Heart right ventricle (tissue), 16 donors: ENCODE data around the gene PXDN. TPM values are rescaled to one million over a fixed set of nuclear protein-coding genes. Genes with fewer than 3 reads are reported as not detected.

Source experiments
- ATAC-seq, 8 donors: fragments of 200-7000 bp; cut with Tn5 transposase; one replicate each; pipeline ENCODE4 v1.9.1; 2020; ENCODE audit warnings: mild to moderate bottlenecking in 8 of 8, moderate library complexity in 8 of 8, moderate number of reproducible peaks in 1 of 8
- DNase-seq, 2 donors: peaks; one replicate each; pipeline ENCODE4 v3.0.0-alpha.2; 2020
- H3K27ac ChIP-seq, 10 donors: fragments of 200-600 bp; sonication (generic) in 2 of 10; one replicate each; pipeline versions ENCODE4 v1.5.0 to v1.8.0; 2020 to 2022; ENCODE audit warnings: mild to moderate bottlenecking in 3 of 10
- H3K27me3 ChIP-seq, 7 donors: fragments of 200-600 bp; one replicate each; pipeline ENCODE4 v1.8.0; 2021 to 2022; ENCODE audit warnings: mild to moderate bottlenecking in 2 of 7
- H3K36me3 ChIP-seq, 9 donors: fragments of 200-600 bp; sonication (generic) in 1 of 9; one replicate each; pipeline versions ENCODE4 v1.5.0 to v1.8.0; 2020 to 2022; ENCODE audit warnings: mild to moderate bottlenecking in 2 of 9
- H3K4me1 ChIP-seq, 9 donors: fragments of 200-600 bp; sonication (generic) in 1 of 9; one replicate each; pipeline versions ENCODE4 v1.5.0 to v1.8.0; 2020 to 2022; ENCODE audit warnings: mild to moderate bottlenecking in 4 of 9
- H3K4me3 ChIP-seq, 10 donors: fragments of 200-600 bp; sonication (generic) in 2 of 10; one replicate each; pipeline versions ENCODE4 v1.5.0 to v1.8.0; 2020 to 2022; ENCODE audit warnings: mild to moderate bottlenecking in 7 of 10, moderate library complexity in 2 of 10
- H3K9me3 ChIP-seq, 11 donors: fragments of 200-600 bp in 10 of 11; sonication (generic) in 2 of 11; one replicate each; pipeline versions ENCODE4 v1.5.0 to v1.8.0; 2013 to 2022; ENCODE audit warnings: mild to moderate bottlenecking in 2 of 11, control low read depth in 1 of 11, moderate library complexity in 1 of 11
- WGBS, 2 donors: extraction: QIAGEN DNeasy Blood & Tissue Kit; methylation state at CpG; one replicate each; pipeline ENCODE4 v1.1.7; 2013; ENCODE audit warnings: inconsistent platforms in 1 of 2; 5-methylcytosine and 5-hydroxymethylcytosine counted together
- intact Hi-C, 10 donors: fragments of 100-400 bp; cut with DNase I; formaldehyde crosslinking; loops; one replicate each; pipeline versions ENCODE4 v1.11.1 to v1.14.2; 2022
- polyA plus RNA-seq, 2 donors: library from polyadenylated mRNA; stranded (reverse); fragments of 200-250 nt; gene quantifications; one replicate each; pipeline ENCODE4 v1.2.3, GENCODE V29; 2013
- total RNA-seq, 10 donors: library from RNA; stranded (reverse); fragmentation: NEBNext Ultra II Directional in 3 of 10; extraction: Animal tissue kit (Norgen Biotek cat#: 25700) in 3 of 10; gene quantifications; one replicate each; pipeline versions ENCODE4 v1.2.1 to v1.2.4, GENCODE V29; 2021 to 2023
- TF ChIP-seq, protein P1 (sequence below), 9 donors: fragments of 200-600 bp; sonication (generic) in 2 of 9; IDR thresholded peaks; one replicate each; pipeline versions ENCODE4 v1.5.0 to v1.8.0; 2021 to 2022; ENCODE audit warnings: antibody characterized with exemption in 9 of 9, mild to moderate bottlenecking in 5 of 9, moderate library complexity in 1 of 9
- donor health status: Arrhythmogenic right ventricular cardiomyopathy.
- donor health status: ischemic (EF 13 %, LVEDD 7.1; RV severe dilation, severe dysfunction).
- donor health status: healthy with polysubstance abuse.
- donor health status: DM: no; HTN: yes; CAD: no.
- donor health status: DM: no; HTN: no; CAD: no.
- donor health status: ischemic (EF 25% LVEDD 6.9; RV normal size, moderate dysfunction).
- donor health status: ischemic (EF 25% LVEDD 5.7; RV mildly dilated, moderate dysfunction).
- donor health status: healthy.
- donor health status: DM: yes; HTN: yes; CAD: no.
- donor health status: Ischemic cardiomyopathy.
- donor health status: ischemic (EF 35%, LVEDD 5.7; RV mildly dilated, moderate dysfunction).
- donor health status: nonischemic (EF 11% LVEDD 7.7; RV severe dilation, severe dysfunction).
- donor health status: DM: yes; HTN: yes; CAD: no.
- donor health status: PGD.
- donor health status: ischemic (EF 29% LVEDD 5.4; RV normal size, mild dysfunction).
- donor health status: nonischemic (EF 23%, LVEDD 6.1; RV moderate dilation, normal function).

PXDN gene
- total and polyA plus RNA-seq, 12 donors = 7.8 to 65.0 (median 18.9) TPM

DNA sequence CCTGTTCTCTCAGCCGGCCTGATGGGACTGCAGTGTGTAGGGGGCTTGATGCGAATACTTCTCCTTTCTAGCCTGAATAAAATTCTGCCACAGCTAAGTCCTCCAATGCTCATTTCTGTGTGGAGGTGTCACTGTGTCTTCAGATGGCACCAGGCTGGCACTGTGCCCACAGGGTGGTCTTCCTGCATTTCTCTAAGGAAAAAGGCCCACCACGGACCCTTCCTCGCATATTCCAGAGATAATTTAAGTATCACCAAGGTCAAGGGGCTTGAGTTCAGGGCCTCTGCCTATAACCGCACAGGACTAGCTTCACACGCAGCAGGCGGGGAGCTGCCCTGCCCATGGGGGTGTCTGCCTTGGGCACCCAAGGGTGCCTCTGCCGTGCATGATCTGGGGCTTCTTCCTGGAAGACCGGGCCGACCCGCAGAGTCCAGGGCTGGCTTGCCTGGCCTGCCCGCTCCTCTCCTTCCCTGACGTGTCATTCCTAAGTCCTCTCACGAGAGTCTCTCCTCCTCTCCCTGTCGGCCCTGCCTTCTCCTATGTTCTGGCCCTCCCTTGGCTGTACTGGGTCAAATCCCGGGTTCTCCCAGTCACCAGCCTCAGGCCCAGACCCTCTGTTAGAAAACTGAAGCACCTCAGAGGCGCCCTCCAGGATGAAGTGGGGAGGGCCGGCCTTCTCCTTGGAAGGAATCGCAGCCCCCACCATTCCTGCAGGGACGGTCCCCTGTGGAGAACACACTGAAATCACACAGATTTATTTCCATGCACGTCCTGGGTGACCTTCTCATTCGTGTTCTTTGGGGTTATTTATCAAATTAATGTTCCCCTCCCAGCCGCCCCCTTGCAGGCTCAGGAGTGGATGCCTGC is 48.9 kb upstream of the PXDN start:
- H3K4me1 ChIP-seq = no peaks in the 10 kb centered on the region
- no peak overlapping the region for H3K27ac ChIP-seq
- H3K4me3 ChIP-seq = no peak overlapping the region
- H3K9me3 ChIP-seq = no peaks in the 10 kb centered on the region
- DNase-seq = no peak
- TF ChIP-seq, protein P1, sequence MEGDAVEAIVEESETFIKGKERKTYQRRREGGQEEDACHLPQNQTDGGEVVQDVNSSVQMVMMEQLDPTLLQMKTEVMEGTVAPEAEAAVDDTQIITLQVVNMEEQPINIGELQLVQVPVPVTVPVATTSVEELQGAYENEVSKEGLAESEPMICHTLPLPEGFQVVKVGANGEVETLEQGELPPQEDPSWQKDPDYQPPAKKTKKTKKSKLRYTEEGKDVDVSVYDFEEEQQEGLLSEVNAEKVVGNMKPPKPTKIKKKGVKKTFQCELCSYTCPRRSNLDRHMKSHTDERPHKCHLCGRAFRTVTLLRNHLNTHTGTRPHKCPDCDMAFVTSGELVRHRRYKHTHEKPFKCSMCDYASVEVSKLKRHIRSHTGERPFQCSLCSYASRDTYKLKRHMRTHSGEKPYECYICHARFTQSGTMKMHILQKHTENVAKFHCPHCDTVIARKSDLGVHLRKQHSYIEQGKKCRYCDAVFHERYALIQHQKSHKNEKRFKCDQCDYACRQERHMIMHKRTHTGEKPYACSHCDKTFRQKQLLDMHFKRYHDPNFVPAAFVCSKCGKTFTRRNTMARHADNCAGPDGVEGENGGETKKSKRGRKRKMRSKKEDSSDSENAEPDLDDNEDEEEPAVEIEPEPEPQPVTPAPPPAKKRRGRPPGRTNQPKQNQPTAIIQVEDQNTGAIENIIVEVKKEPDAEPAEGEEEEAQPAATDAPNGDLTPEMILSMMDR (IDR thresholded peaks at IDR 0.05) = no peak
- intact Hi-C loops = no loop called here
- peaks cover 0 to 31% (median 18%) of the 10 kb centered on the region in 7 donors for H3K27me3 ChIP-seq
- peak in 7 of 8 donors; percentile 14 to 39 (median 23) for ATAC-seq
- WGBS, 2 donors = 89 to 91% methylated on average over 23 of the region's 23 CpGs
- H3K36me3 ChIP-seq = no peaks in the 10 kb centered on the region

DNA sequence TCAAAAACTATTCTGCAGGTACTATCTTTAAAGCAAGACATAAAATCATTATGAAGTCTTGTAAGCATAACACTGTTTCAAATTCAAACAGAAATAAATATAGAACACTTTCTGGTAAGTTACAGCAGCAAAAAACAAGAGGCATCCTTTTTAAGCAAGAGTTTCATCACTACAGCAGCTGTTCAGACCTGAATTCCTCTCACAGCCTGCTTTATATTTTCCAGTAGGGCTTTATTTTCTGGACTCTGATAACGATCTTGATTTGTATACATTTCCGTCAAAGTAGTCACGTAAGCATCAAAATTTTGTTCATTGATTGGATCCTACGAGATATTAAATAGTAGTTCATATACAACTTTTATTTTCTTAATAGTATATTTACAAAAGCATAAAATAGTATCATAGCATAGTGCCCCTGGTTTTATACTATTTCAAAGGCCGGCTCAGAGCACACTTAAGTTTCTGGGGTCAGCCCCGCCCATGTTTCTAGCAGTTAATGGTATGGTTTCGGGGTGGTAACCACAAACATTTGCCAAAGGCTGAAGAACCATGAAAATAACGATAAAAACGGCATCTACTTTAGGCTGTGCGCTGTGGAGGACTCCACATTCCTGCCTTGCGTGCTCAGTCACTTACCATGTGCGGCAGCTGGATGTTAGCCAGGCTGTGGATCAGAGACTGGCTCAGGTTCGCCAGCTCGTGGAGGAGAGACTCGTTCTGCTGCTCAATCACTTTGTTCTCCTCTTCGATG is 47.5 kb upstream of the PXDN start:
- WGBS, 2 donors = 81 to 84% methylated on average over 16 of the region's 16 CpGs
- no peaks in the 10 kb centered on the region for H3K9me3 ChIP-seq
- no peak overlapping the region for H3K4me3 ChIP-seq
- ATAC-seq = no peak
- H3K27ac ChIP-seq = no peak overlapping the region
- no peaks in the 10 kb centered on the region for H3K36me3 ChIP-seq
- intact Hi-C loops = no loop called here
- H3K4me1 ChIP-seq = no peaks in the 10 kb centered on the region
- no peak for DNase-seq
- TF ChIP-seq, protein P1 (IDR thresholded peaks at IDR 0.05) = no peak
- peaks cover 0 to 39% (median 17%) of the 10 kb centered on the region in 7 donors for H3K27me3 ChIP-seq

DNA sequence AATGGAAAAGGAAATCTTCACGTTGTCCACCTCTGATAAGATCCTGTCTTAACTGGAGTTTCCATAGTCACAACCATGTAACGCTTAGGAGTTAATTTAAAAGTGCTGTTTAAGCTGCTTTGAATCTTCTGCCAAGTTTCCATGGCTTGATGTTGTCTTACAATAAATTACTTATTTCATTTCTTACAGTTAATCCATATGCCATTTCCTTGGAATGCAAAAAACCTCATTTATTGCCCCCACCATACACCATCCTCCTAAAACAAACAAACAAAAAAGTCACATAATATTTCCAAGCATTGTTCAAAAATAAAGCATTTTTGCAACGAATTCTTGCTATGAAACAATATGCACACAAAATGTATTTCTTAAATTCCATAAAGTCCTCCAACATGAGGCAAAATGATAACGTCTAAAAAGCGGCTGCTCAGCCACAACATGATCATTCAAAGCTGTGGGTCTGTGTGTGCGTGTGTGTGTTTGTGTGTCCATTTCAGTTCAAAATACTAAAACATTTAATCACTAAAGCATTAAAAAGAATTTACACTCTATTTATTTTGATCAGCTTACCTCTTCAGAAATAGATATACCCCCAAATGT is 46.8 kb upstream of the PXDN start:
- H3K4me3 ChIP-seq = no peak overlapping the region
- no peaks in the 10 kb centered on the region for H3K4me1 ChIP-seq
- no peaks in the 10 kb centered on the region for H3K36me3 ChIP-seq
- H3K27me3 ChIP-seq = peaks cover 0 to 36% (median 10%) of the 10 kb centered on the region in 7 donors
- TF ChIP-seq, protein P1 (IDR thresholded peaks at IDR 0.05) = no peak
- DNase-seq (no peak), ATAC-seq (no peak)
- H3K9me3 ChIP-seq = no peaks in the 10 kb centered on the region
- H3K27ac ChIP-seq = no peak overlapping the region
- 70 to 77% methylated on average over 6 of the region's 6 CpGs for WGBS, 2 donors
- intact Hi-C loops = no loop called here

DNA sequence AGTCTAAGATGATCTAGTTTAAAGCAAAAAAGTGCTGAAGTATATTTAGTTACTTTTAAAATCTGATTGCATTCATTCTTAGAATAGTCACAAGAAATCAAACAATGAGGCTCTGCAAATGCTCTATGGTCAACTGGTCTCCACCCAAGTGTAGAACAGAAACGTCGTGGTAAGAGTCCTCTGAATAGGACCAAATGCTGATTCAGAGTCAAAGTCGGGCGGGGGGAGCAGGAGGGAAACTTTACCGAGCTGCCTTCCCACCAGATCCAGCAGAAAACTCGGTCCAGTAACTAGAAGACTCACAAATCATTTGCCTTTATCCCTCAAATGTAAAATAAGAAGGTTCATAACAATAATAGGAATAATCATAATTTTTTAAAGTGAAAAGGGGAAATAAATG is 46.2 kb upstream of the PXDN start:
- 56 to 65% methylated on average over 6 of the region's 6 CpGs for WGBS, 2 donors
- Histone ChIP-seq H3K36me3 (no peaks in the 10 kb centered on the region), H3K4me3 (no peak overlapping the region)

More for the DNA sequence above, 46.2 kb upstream of the PXDN start:
- DNase-seq (no peak), ATAC-seq (no peak)
- no peaks in the 10 kb centered on the region for H3K4me1 ChIP-seq
- peaks cover 0 to 36% (median 10%) of the 10 kb centered on the region in 7 donors for H3K27me3 ChIP-seq
- no peaks in the 10 kb centered on the region for H3K9me3 ChIP-seq
- intact Hi-C loops = no loop called here
- no peak overlapping the region for H3K27ac ChIP-seq
- TF ChIP-seq, protein P1 (IDR thresholded peaks at IDR 0.05) = no peak
